Astrocyte of the hippocampus (primary cell): Measurements from ENCODE around the gene BCAS3.
"Not testable (repeated sequence)": the region's sequence is repeated elsewhere in the genome, so short reads cannot be mapped to it uniquely, and the experiment has no call there.

Experiments
- DNase-seq: peaks from one replicate; pipeline ENCODE4 v3.0.0; 2011; ENCODE audit warnings: low read depth, low spot score

BCAS3 gene

DNA sequence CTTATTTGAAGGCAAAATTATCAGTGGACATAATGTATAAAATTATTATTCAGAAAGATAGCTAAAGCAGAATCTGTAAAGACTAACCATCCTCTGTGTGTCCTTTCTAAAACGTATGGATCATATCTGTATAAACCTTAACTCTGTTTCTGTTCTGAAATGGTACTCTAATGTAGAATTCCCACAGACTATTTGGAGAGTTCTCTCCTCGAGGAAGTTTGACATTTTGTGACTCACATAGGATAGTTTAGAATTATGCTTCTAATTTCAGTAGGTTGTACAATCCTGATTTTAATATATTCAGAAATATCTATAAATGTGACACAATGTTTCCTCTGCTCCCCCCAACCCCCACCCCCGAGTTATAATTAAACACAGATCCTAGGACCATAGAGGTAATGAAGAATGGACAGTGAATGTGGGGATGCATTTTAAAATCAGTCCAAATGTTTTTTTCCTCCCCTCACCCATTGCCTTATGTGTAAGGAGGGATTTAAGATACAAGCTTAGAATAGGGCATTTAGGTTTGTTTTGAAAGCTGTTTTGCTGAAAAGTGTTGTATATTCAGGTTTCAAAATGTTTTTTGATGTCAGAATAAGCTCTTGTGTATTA is 66.8 kb downstream of the BCAS3 start:
- no peak for DNase-seq

GRCh38 chr17:60745544-60745943 is 67.9 kb downstream of the BCAS3 start:
- DNase-seq, result peak; percentile 10

GRCh38 chr17:60747069-60747808 is 69.6 kb downstream of the BCAS3 start:
- no peak for DNase-seq

GRCh38 chr17:60748204-60748603 is 70.6 kb downstream of the BCAS3 start:
- DNase-seq, result no peak

DNA sequence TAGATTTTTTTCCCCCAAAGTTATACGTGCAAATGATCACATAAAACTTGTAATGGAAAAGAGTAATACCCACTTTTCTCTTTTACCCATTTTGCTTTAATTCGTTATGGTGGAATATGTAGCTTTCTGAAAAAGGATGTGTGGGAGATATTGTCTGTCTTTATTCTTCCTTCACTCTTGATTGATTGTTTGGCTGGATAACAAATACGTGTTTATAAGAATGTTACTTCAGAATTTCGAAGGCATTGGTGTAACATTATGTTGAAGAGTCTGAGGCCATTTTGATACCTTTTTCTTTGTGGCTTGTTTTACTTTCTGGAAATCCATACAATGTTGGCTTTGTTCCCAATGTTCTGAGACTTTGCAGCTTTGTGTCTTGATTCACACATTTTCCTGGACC is 71.4 kb downstream of the BCAS3 start:
- DNase-seq, result no peak

DNA sequence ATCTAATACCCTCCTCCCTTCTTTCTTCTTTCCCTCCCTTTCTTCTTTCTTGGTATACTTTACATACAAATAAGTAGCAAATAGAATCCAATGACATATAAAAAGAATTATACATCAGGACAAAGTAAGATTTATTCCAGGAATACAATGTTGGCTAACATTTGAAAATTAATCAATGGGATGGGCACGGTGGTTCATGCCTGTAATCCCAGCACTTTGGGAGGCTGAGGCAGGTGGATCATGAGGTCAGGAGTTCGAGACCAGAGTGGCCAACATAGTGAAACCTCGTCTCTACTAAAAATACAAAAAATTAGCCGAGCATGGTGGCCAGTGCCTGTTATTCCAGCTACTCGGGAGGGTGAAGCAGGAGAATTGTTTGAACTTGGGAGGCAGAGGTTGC is 72.1 kb downstream of the BCAS3 start:
- no peak for DNase-seq

- no peak for DNase-seq
These were observed 73.0 kb downstream of the BCAS3 start for GRCh38 chr17:60750640-60751039.

GRCh38 chr17:60751884-60752283 is 74.2 kb downstream of the BCAS3 start:
- DNase-seq, result no peak

- no peak for DNase-seq
These were observed 75.4 kb downstream of the BCAS3 start for GRCh38 chr17:60752873-60753577.

- DNase-seq, result no peak
These were observed 76.5 kb downstream of the BCAS3 start for GRCh38 chr17:60754057-60754604.

DNA sequence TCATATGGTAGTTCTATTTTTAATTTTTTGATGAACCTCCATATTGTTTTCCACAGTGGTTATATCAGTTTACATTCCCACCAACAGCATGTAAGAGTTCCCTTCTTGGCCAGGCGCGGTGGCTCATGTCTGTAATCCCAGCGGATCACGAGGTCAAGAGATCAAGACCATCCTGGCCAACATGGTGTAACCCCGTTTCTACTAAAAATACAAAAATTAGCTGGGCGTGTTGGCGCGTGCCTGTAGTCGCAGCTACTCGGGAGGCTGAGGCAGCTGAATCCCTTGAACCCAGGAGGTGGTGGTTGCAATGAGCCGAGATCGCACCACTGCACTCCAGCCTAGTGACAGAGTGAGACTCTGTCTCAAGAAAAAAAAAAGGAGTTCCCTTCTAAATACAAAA is 79.1 kb downstream of the BCAS3 start:
- not testable (repeated sequence) for DNase-seq

DNA sequence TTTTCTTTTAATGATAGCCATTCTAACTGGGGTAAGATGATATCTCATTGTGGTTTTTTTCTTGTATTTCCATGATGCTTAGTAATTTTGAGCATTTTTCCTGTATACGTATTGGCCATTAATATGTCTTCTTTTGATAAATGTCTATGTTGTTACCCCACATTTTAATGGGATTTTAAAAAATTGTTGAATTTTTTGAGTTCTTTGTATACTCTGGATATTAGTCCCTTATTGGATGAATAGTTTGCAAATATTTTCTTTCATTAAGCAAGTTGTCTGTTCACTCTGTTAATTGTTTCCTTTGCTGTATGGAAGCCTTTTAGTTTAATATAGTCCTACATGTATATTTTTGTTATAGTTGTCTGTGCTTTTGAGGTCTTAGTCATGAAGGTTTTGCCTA is 79.8 kb downstream of the BCAS3 start:
- DNase-seq, result no peak

- no peak for DNase-seq
These were observed 82.1 kb downstream of the BCAS3 start for GRCh38 chr17:60759756-60760155.

DNA sequence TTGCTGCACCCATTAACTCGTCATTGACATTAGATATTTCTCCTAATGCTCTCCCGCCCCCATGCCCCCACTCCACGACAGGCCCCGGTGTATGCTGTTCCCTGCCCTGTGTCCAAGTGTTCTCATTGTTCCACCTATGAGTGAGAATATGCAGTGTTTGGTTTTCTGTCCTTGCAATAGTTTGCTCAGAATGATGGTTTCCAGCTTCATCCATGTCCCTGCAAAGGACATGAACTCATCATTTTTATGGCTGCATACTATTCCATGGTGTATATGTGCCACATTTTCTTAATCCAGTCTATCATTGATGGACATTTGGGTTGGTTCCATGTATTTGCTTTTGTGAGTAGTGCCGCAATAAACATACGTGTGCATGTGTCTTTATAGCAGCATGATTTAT is 83.7 kb downstream of the BCAS3 start:
- not testable (repeated sequence) for DNase-seq

DNA sequence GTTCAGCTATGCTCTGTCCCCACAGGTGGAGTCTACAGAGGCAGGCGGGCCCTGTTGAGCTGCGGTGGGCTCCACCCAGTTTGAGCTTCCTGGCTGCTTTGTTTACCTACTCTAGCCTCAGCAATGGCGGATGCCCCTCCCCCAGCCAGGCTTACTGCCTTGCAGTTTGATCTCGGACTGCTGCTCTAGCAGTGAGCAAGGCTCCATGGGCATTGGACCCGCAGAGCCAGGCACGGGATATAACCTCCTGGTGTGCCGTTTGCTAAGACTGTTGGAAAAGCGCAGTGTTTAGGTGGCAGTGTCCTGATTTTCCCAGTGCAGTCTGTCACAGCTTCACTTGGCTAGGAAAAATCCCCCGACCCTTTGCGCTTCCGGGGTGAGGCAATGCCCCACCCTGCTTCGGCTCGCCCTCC is 89.1 kb downstream of the BCAS3 start:
- DNase-seq, result no peak

GRCh38 chr17:60767744-60768308 is 90.2 kb downstream of the BCAS3 start:
- no peak for DNase-seq

DNA sequence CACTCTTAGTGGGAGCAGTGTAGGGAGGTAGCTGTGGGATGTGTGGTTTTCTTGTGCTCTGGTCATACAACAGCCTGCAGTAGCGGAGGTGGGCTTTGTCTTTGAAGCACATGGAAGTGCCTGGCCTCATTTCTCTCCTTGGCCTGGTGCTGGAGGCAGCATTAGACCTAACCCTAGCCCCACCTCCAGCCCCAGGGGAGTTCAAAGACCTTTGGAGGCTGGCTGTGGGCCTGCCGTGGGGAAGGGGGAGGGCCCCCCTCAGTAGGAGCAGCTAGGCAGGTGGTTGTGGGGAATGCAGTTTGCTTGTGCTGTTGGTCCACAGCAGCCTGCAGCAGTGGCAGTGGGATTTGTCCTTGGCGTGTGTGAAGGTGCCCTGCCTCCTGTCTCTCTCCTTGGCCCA is 91.7 kb downstream of the BCAS3 start:
- no peak for DNase-seq

DNA sequence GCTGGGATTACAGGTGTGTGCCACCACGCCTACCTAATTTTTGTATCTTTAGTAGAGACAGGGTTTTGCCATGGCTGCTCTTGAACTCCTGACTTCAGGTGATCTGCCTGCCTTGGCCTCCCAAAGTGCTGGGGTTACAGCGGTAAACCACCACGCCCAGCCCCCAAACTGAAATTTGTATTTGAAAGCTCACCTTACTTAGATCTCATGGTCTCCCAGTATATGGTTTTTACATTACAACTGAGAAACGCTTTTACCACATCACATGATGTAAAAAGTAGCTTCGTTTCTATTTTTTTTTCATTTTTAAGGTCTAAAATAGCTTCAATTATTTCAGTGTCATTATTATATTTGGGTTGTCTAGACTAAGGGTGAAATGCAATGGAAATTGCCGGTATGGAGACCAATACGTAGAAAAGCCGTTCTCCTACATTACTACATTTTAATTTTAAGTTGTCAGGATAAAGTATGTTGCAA is 93.3 kb downstream of the BCAS3 start:
- no peak for DNase-seq

GRCh38 chr17:60771621-60772020 is 94.0 kb downstream of the BCAS3 start:
- not testable (repeated sequence) for DNase-seq

- no peak for DNase-seq
These were observed 95.9 kb downstream of the BCAS3 start for GRCh38 chr17:60773552-60773951.

DNA sequence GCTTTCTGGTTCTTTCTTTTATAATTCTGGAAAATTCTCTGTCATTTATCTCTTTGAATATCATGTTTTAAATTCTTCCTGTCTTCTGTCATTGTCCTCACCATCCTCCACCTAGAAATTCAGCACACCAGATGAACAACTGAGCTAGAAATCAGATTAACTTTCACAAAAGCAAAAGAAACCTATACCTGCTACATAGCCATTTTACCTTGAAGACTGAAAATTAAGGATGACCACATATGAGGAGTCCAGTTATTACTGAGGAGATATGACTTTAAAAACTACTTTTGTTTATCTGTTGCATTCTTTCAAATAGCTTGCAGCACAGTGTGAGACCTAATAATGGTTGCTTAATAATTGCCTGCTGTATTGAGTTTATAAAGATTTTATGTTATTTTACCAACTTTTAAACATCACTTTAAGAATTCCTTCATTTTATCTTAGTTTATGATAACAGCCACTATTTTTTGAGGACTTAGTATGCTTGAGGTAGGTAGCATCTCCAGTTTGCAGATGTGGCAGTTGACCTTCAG is 104.3 kb downstream of the BCAS3 start:
- DNase-seq, result no peak

GRCh38 chr17:60782742-60783141 is 105.1 kb downstream of the BCAS3 start:
- no peak for DNase-seq
